HepG2 (cell line): ENCODE data around the gene NRL. TPM values are rescaled to one million over a fixed set of nuclear protein-coding genes. Genes with fewer than 3 reads are reported as not detected.

Experiments
- ISX ChIP-seq: sonication (generic); formaldehyde crosslinking; conservative IDR thresholded peaks from 2 replicates; pipeline ENCODE4 v1.5.0; 2020; ENCODE audit warnings: missing genetic modification reagents
- MYPOP ChIP-seq: sonication (generic); formaldehyde crosslinking; IDR thresholded peaks from 2 replicates; pipeline ENCODE4 v1.8.1; 2023; ENCODE audit warnings: mild to moderate bottlenecking, moderate library complexity, missing genetic modification reagents
- NR0B2 ChIP-seq: sonication (generic); formaldehyde crosslinking; IDR thresholded peaks from 2 replicates; pipeline ENCODE4 v1.4.0; 2020; ENCODE audit warnings: mild to moderate bottlenecking, missing genetic modification reagents
- PAXIP1 ChIP-seq: sonication (generic); formaldehyde crosslinking; conservative IDR thresholded peaks from 2 replicates; pipeline ENCODE4 v1.4.0; 2020; ENCODE audit warnings: mild to moderate bottlenecking, missing genetic modification reagents, moderate library complexity
- POLR2G ChIP-seq: fragments of 200-400 bp; formaldehyde crosslinking; IDR thresholded peaks from 2 replicates; pipeline ENCODE4 v1.6.1; 2018; ENCODE audit warnings: mild to moderate bottlenecking, low read depth, low read length, moderate library complexity
- TEAD3 ChIP-seq: optimal IDR thresholded peaks from 2 replicates; pipeline ENCODE3; 2016; ENCODE audit warnings: borderline replicate concordance
- ZC3H4 ChIP-seq: sonication (generic); formaldehyde crosslinking; IDR thresholded peaks from 2 replicates; pipeline ENCODE4 v1.4.0; 2020; ENCODE audit warnings: missing genetic modification reagents, borderline replicate concordance
- ZNF101 ChIP-seq: sonication (generic); formaldehyde crosslinking; IDR thresholded peaks from 2 replicates; pipeline ENCODE4 v1.4.0; 2020; ENCODE audit warnings: mild to moderate bottlenecking, low read depth, missing genetic modification reagents, borderline replicate concordance
- ZNF263 ChIP-seq: sonication (generic); formaldehyde crosslinking; IDR thresholded peaks from 2 replicates; pipeline ENCODE4 v1.4.0; 2020; ENCODE audit warnings: missing genetic modification reagents
- polyA plus RNA-seq, 8 experiments: library from polyadenylated mRNA; depleted of rRNA in 3 of 8; stranded (reverse) in 7 of 8; unstranded in 1 of 8; fragments of >200 nt; fragmentation: Illumina TruSeq in 4 of 8; extraction: Trizol in 4 of 8; gene quantifications; 2 replicates each; pipeline versions ENCODE4 v1.2.1 to v1.2.3, GENCODE V29; 2011 to 2016; ENCODE audit warnings: low read depth in 4 of 8, missing spikeins in 1 of 8, mixed read lengths in 1 of 8; ENCODE audit not compliant: insufficient read depth in 1 of 8
- total RNA-seq, 5 experiments: library from RNA; depleted of rRNA; stranded (reverse); fragments of >200 nt; fragmentation: Illumina TruSeq; extraction: Trizol; gene quantifications; 2 replicates each; pipeline ENCODE4 v1.2.3, GENCODE V29; 2016; ENCODE audit warnings: low read depth in 1 of 5
- TF ChIP-seq, protein P1 (sequence below): IDR thresholded peaks from 2 replicates; pipeline ENCODE4 v1.6.1; 2012; ENCODE audit warnings: low read depth, low read length, improper control_type of control experiment
- TF ChIP-seq, protein P2 (sequence below): IDR thresholded peaks from 2 replicates; pipeline ENCODE4 v1.4.0; 2020; ENCODE audit warnings: mild to moderate bottlenecking, missing genetic modification reagents
- TF ChIP-seq, protein P3 (sequence below): sonication (generic); formaldehyde crosslinking; IDR thresholded peaks from 2 replicates; pipeline ENCODE4 v1.5.0; 2020; ENCODE audit warnings: mild to moderate bottlenecking, missing genetic modification reagents, borderline replicate concordance

The NRL gene
- total and polyA plus RNA-seq, 2 of the 13 experiments (the other 11 are each of a cell fraction or from before 2014, with no cell fraction given) = 2.5 to 4.7 TPM

DNA sequence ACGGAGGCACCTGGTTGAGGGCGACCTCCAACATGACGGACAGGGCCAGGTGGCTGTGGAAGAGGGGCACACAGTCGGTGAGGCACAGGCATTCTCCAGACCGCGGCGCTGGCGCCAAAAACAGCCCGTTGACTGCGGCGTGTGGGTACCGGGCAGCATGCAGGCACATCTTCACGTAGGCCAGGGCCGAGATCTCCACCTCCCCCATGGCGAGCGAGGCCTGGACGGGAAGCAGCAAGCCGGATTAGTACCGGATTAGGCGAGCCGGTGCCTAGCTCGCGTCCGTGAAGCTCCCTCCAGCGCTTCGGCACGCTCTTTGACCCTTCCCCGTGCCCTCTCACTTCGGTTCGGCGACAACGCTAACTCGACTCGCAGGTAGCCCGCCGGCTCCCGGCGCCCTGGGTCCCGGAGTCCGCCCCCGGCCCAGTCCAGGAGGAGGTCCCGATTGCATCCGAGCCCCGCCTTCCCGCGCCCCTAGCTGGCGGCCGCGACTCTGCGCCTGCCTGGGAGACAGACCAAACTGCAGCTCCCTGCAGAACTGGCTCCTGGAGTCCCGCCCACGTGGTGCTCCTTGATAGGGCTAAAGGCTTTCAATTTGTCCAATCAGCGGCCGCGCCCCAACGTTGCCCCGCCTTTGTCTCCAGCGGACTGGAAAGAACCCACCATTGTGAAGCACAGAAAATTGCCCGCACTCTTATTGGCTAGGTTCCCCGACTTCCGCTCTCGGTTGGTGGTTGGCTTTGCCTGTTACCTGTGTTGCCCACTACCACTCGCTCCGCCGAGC, 26.5 kb upstream of the NRL start, which contains the start of gene EMC9 (continued):
- peak; percentile 89 for TF ChIP-seq NR0B2
- TF ChIP-seq PAXIP1 = peak; percentile 73
- peak; percentile 96 for TF ChIP-seq POLR2G
- TF ChIP-seq, protein P1, sequence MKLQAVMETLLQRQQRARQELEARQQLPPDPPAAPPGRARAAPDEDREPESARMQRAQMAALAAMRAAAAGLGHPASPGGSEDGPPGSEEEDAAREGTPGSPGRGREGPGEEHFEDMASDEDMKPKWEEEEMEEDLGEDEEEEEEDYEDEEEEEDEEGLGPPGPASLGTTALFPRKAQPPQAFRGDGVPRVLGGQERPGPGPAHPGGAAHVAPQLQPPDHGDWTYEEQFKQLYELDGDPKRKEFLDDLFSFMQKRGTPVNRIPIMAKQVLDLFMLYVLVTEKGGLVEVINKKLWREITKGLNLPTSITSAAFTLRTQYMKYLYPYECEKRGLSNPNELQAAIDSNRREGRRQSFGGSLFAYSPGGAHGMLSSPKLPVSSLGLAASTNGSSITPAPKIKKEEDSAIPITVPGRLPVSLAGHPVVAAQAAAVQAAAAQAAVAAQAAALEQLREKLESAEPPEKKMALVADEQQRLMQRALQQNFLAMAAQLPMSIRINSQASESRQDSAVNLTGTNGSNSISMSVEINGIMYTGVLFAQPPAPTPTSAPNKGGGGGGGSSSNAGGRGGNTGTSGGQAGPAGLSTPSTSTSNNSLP = no peak
- no peak for TF ChIP-seq TEAD3 (CRISPR knock-in tag)
- TF ChIP-seq MYPOP (CRISPR knock-in tag) = no peak
- TF ChIP-seq, protein P2, sequence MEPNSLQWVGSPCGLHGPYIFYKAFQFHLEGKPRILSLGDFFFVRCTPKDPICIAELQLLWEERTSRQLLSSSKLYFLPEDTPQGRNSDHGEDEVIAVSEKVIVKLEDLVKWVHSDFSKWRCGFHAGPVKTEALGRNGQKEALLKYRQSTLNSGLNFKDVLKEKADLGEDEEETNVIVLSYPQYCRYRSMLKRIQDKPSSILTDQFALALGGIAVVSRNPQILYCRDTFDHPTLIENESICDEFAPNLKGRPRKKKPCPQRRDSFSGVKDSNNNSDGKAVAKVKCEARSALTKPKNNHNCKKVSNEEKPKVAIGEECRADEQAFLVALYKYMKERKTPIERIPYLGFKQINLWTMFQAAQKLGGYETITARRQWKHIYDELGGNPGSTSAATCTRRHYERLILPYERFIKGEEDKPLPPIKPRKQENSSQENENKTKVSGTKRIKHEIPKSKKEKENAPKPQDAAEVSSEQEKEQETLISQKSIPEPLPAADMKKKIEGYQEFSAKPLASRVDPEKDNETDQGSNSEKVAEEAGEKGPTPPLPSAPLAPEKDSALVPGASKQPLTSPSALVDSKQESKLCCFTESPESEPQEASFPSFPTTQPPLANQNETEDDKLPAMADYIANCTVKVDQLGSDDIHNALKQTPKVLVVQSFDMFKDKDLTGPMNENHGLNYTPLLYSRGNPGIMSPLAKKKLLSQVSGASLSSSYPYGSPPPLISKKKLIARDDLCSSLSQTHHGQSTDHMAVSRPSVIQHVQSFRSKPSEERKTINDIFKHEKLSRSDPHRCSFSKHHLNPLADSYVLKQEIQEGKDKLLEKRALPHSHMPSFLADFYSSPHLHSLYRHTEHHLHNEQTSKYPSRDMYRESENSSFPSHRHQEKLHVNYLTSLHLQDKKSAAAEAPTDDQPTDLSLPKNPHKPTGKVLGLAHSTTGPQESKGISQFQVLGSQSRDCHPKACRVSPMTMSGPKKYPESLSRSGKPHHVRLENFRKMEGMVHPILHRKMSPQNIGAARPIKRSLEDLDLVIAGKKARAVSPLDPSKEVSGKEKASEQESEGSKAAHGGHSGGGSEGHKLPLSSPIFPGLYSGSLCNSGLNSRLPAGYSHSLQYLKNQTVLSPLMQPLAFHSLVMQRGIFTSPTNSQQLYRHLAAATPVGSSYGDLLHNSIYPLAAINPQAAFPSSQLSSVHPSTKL = peak; percentile 61
- no peak for TF ChIP-seq ZNF101 (CRISPR knock-in tag)
- TF ChIP-seq, protein P3, sequence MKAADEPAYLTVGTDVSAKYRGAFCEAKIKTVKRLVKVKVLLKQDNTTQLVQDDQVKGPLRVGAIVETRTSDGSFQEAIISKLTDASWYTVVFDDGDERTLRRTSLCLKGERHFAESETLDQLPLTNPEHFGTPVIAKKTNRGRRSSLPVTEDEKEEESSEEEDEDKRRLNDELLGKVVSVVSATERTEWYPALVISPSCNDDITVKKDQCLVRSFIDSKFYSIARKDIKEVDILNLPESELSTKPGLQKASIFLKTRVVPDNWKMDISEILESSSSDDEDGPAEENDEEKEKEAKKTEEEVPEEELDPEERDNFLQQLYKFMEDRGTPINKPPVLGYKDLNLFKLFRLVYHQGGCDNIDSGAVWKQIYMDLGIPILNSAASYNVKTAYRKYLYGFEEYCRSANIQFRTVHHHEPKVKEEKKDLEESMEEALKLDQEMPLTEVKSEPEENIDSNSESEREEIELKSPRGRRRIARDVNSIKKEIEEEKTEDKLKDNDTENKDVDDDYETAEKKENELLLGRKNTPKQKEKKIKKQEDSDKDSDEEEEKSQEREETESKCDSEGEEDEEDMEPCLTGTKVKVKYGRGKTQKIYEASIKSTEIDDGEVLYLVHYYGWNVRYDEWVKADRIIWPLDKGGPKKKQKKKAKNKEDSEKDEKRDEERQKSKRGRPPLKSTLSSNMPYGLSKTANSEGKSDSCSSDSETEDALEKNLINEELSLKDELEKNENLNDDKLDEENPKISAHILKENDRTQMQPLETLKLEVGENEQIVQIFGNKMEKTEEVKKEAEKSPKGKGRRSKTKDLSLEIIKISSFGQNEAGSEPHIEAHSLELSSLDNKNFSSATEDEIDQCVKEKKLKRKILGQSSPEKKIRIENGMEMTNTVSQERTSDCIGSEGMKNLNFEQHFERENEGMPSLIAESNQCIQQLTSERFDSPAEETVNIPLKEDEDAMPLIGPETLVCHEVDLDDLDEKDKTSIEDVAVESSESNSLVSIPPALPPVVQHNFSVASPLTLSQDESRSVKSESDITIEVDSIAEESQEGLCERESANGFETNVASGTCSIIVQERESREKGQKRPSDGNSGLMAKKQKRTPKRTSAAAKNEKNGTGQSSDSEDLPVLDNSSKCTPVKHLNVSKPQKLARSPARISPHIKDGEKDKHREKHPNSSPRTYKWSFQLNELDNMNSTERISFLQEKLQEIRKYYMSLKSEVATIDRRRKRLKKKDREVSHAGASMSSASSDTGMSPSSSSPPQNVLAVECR (CRISPR knock-in tag) = no peak
- TF ChIP-seq ZNF263 (CRISPR knock-in tag) = peak; percentile 9; the same call in 1 of the 2 replicates
- no peak; the same call in none of the 2 replicates for TF ChIP-seq ZC3H4
- TF ChIP-seq ISX (CRISPR knock-in tag) = no peak
